ENCODE measurements around the gene GCLM. TPM values are rescaled to one million over a fixed set of nuclear protein-coding genes. Genes with fewer than 3 reads are reported as not detected.

The GCLM gene
- total RNA-seq, 1 experiment from 2014 or later: 33.7 TPM

DNA sequence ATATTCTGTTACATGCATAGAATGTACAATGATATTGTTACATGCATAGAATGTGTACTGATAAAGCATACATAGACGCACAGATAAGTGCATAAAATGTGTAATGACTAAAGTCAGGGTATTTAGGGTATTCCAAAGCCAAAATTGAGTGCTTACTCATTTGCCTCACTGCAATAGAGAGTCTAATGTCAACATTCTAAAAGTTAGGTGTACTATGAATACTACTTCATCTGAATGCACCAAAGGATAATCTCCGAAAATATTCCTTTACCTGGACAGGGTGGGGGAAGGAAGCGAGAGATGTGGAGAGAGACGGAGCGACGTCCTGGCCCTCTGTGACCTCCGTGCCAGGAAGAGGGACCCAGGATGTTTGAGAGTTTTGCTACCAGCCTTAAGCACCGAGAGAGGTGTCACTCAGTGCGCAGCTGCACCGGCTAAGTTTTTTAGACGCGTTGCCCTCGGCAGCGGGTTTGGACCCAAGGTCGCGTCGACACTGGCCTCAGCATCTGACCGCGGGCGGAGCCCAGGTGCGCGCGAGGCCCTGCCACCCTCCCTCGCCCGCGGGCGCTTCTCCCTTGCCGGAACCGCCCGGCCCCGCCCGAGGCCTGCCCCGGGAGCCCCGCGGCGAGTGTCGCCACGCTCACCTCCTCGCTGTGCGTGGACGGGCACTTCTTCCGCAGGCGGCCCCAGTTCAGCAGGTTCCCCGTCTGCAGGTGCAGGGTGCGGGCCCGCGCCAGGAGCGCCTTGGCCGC lies 660 bp downstream of the GCLM start:
- Histone ChIP-seq H3K36me3 (ENCODE audit: control insufficient read depth, insufficient read depth, low read length) (peaks cover 2% of the 10 kb centered on the region; the same call in 1 of the 2 replicates), H3K4me3 (ENCODE audit: low read depth in 2 of 2, low read length in 2 of 2) (peak overlapping the region; percentile 82 to 87), H3K27ac (ENCODE audit: low read length) (peak overlapping the region; percentile 88), H3K9me3 (ENCODE audit: control insufficient read depth, insufficient read depth, low read depth, low read length) (no peaks in the 10 kb centered on the region), H3K4me1 (ENCODE audit: control insufficient read depth, insufficient read depth, low read length) (peaks cover 28% of the 10 kb centered on the region), H3K27me3 (ENCODE audit: control insufficient read depth, insufficient read depth, low read length) (no peaks in the 10 kb centered on the region)
- ChIA-PET CTCF (no interaction called here), POLR2A (interaction anchor here (0.6 kb wide), 1 partner anchor 1505 kb away, joined by 5 read pairs; no protein-coding TSS in a partner anchor)
- ATAC-seq (peak; percentile 55), DNase-seq (ENCODE audit: low read depth, low spot score) (no peak)
- intact Hi-C loops (cut with micrococcal nuclease; ENCODE audit: unreplicated experiment): no loop called here
- no TSS peak for BruUV-seq (replicated peaks)
- TF ChIP-seq TCF7L2 (IDR thresholded peaks at IDR 0.05; ENCODE audit: low read depth, low read length): no peak
- no peak for TF ChIP-seq POLR2AphosphoS5 (IDR thresholded peaks at IDR 0.05; ENCODE audit: low read depth, low read length)
- in situ Hi-C loops (cut with HindIII; ENCODE audit: low pct_unique_long_range_greater_than_20kb, low sequenced_read_pairs): no loop called here

DNA sequence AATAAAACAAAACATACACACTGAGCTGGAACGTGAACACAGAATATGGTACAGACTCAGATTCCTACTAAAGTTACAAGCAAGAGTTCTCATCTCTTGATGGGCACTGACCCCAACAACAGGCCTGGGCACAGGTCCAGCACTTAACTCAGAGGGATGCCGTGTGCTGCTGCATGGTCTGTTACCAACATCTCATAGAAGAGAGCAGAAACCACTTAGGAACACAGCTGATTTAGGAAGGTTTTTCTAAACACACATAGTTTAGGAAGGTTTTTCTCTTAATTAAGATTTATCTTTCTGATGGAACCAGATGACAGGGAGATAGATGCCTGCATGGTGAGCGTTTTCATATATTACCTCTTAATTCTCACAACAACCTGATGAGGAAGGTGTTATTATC lies 1.5 kb downstream of the GCLM start:
- POLR2A ChIA-PET: no interaction called here
- Histone ChIP-seq H3K27me3 (ENCODE audit: control insufficient read depth, insufficient read depth, low read length) (no peaks in the 10 kb centered on the region), H3K27ac (ENCODE audit: low read length) (peak overlapping the region; percentile 88), H3K4me1 (ENCODE audit: control insufficient read depth, insufficient read depth, low read length) (peaks cover 28% of the 10 kb centered on the region), H3K9me3 (ENCODE audit: control insufficient read depth, insufficient read depth, low read depth, low read length) (no peaks in the 10 kb centered on the region), H3K4me3 (ENCODE audit: low read depth in 2 of 2, low read length in 2 of 2) (peak overlapping the region; percentile 82 to 87), H3K36me3 (ENCODE audit: control insufficient read depth, insufficient read depth, low read length) (peaks cover 2% of the 10 kb centered on the region; the same call in 1 of the 2 replicates)
- DNase-seq (ENCODE audit: low read depth, low spot score) (no peak), ATAC-seq (no peak)
- intact Hi-C loops (cut with micrococcal nuclease; ENCODE audit: unreplicated experiment): no loop called here
- no peak for TF ChIP-seq POLR2AphosphoS5 (IDR thresholded peaks at IDR 0.05; ENCODE audit: low read depth, low read length)
- TF ChIP-seq, protein P1, sequence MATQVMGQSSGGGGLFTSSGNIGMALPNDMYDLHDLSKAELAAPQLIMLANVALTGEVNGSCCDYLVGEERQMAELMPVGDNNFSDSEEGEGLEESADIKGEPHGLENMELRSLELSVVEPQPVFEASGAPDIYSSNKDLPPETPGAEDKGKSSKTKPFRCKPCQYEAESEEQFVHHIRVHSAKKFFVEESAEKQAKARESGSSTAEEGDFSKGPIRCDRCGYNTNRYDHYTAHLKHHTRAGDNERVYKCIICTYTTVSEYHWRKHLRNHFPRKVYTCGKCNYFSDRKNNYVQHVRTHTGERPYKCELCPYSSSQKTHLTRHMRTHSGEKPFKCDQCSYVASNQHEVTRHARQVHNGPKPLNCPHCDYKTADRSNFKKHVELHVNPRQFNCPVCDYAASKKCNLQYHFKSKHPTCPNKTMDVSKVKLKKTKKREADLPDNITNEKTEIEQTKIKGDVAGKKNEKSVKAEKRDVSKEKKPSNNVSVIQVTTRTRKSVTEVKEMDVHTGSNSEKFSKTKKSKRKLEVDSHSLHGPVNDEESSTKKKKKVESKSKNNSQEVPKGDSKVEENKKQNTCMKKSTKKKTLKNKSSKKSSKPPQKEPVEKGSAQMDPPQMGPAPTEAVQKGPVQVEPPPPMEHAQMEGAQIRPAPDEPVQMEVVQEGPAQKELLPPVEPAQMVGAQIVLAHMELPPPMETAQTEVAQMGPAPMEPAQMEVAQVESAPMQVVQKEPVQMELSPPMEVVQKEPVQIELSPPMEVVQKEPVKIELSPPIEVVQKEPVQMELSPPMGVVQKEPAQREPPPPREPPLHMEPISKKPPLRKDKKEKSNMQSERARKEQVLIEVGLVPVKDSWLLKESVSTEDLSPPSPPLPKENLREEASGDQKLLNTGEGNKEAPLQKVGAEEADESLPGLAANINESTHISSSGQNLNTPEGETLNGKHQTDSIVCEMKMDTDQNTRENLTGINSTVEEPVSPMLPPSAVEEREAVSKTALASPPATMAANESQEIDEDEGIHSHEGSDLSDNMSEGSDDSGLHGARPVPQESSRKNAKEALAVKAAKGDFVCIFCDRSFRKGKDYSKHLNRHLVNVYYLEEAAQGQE (IDR thresholded peaks at IDR 0.05; ENCODE audit: insufficient read depth in 1 of 2, low read depth in 2 of 2, low read length in 1 of 2): no peak
- no peak for TF ChIP-seq SIN3A (IDR thresholded peaks at IDR 0.05; ENCODE audit: borderline replicate concordance, insufficient read depth, low read depth, low read length)
- TF ChIP-seq, protein P2, sequence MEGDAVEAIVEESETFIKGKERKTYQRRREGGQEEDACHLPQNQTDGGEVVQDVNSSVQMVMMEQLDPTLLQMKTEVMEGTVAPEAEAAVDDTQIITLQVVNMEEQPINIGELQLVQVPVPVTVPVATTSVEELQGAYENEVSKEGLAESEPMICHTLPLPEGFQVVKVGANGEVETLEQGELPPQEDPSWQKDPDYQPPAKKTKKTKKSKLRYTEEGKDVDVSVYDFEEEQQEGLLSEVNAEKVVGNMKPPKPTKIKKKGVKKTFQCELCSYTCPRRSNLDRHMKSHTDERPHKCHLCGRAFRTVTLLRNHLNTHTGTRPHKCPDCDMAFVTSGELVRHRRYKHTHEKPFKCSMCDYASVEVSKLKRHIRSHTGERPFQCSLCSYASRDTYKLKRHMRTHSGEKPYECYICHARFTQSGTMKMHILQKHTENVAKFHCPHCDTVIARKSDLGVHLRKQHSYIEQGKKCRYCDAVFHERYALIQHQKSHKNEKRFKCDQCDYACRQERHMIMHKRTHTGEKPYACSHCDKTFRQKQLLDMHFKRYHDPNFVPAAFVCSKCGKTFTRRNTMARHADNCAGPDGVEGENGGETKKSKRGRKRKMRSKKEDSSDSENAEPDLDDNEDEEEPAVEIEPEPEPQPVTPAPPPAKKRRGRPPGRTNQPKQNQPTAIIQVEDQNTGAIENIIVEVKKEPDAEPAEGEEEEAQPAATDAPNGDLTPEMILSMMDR (IDR thresholded peaks at IDR 0.05): no peak
- no peak for TF ChIP-seq TCF7L2 (IDR thresholded peaks at IDR 0.05; ENCODE audit: low read depth, low read length)
- no TSS peak for BruUV-seq (replicated peaks)
- CTCF ChIA-PET: no interaction called here
- in situ Hi-C loops (cut with HindIII; ENCODE audit: low pct_unique_long_range_greater_than_20kb, low sequenced_read_pairs): no loop called here

- peak overlapping the region in 1 of 2 experiments; percentile 82; a peak in 2 of 4 replicates for H3K4me3 ChIP-seq (ENCODE audit: low read depth in 2 of 2, low read length in 2 of 2)
These were observed 2.8 kb downstream of the GCLM start for GRCh38 chr1:93906480-93906879.

More at GRCh38 chr1:93906480-93906879, 2.8 kb downstream of the GCLM start:
- Histone ChIP-seq H3K27ac (ENCODE audit: low read length) (peak overlapping the region; percentile 88; the same call in 1 of the 2 replicates), H3K27me3 (ENCODE audit: control insufficient read depth, insufficient read depth, low read length) (no peaks in the 10 kb centered on the region), H3K4me1 (ENCODE audit: control insufficient read depth, insufficient read depth, low read length) (peaks cover 28% of the 10 kb centered on the region), H3K9me3 (ENCODE audit: control insufficient read depth, insufficient read depth, low read depth, low read length) (no peaks in the 10 kb centered on the region), H3K36me3 (ENCODE audit: control insufficient read depth, insufficient read depth, low read length) (peaks cover 3% of the 10 kb centered on the region)
- ChIA-PET POLR2A (no interaction called here), CTCF (no interaction called here)
- DNase-seq (ENCODE audit: low read depth, low spot score): no peak
- in situ Hi-C loops (cut with HindIII; ENCODE audit: low pct_unique_long_range_greater_than_20kb, low sequenced_read_pairs) (no loop called here), intact Hi-C loops (cut with micrococcal nuclease; ENCODE audit: unreplicated experiment) (no loop called here)
- ATAC-seq: no peak
- TF ChIP-seq, protein P1 (IDR thresholded peaks at IDR 0.05; ENCODE audit: insufficient read depth in 1 of 2, low read depth in 2 of 2, low read length in 1 of 2): no peak
- TF ChIP-seq POLR2AphosphoS5 (IDR thresholded peaks at IDR 0.05; ENCODE audit: low read depth, low read length): no peak
- TF ChIP-seq, protein P2 (IDR thresholded peaks at IDR 0.05): no peak
- no peak for TF ChIP-seq SIN3A (IDR thresholded peaks at IDR 0.05; ENCODE audit: borderline replicate concordance, insufficient read depth, low read depth, low read length)
- no TSS peak for BruUV-seq (replicated peaks)
